Sciatic nerve (tissue), 2 donors: ENCODE measurements around the gene ARHGAP42. TPM values are rescaled to one million over a fixed set of nuclear protein-coding genes. Genes with fewer than 3 reads are reported as not detected.

Experiments used
- ATAC-seq: fragments of 200-7000 bp; cut with Tn5 transposase; one replicate; pipeline ENCODE4 v1.9.1; 2020; ENCODE audit warnings: mild to moderate bottlenecking, moderate library complexity
- DNase-seq: peaks from one replicate; pipeline ENCODE4 v3.0.0-alpha.2; 2020; ENCODE audit warnings: low spot score
- intact Hi-C: fragments of 100-400 bp; cut with DNase I; formaldehyde crosslinking; loops from one replicate; pipeline ENCODE4 v1.14.2; 2022
- total RNA-seq: library from RNA; stranded (reverse); fragmentation: NEBNext Ultra II Directional; extraction: Animal tissue kit (Norgen Biotek cat#: 25700); gene quantifications from one replicate; pipeline ENCODE4 v1.2.1, GENCODE V29; 2021
- donor health status: DM: no; HTN: no; CAD: no.
- donor health status: DM: no; HTN: no; CAD: no.

ARHGAP42 gene
- total RNA-seq, 1 donor from 2014 or later, result 120 TPM

DNA sequence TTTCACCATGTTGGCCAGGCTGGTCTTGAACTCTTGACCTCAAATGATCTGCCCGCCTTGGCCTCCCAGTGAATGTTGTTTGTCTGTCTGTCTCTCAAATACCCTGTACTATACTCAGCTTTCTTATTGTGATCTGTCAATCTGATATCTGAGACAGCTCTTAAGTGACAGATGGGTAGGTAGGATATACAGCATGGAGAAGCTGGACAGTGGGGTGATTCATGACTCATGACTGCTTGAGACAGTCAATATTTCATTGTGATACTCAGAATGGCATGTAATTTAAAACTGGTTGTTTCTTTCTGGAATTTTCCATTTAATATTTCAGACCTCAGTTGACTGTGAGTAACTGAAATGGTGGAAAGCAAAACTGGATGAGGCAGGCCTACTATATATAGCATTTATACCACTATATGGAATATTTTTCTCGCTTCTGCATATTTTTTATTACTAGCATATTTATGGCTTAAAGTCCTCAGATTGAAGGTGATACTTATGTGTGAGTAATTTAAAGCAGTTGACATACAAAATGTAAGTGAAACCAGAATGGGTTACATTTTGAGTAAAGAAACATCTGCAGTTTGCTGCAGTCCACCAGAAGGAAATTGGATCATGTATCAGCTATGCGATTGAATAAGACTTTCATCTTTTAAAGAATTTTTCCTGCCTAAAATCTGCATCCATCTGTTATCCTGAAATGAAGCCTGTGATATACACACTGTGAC lies 22.3 kb downstream of the ARHGAP42 start:
- intact Hi-C loops, result no loop called here
- ATAC-seq (no peak), DNase-seq (no peak)

- ATAC-seq, result no peak
- intact Hi-C loops, result no loop called here
- no peak for DNase-seq
Observed at GRCh38 chr11:100711984-100712383, 24.9 kb downstream of the ARHGAP42 start.

- intact Hi-C loops, result no loop called here
Observed at GRCh38 chr11:100712583-100712982, 25.5 kb downstream of the ARHGAP42 start.

GRCh38 chr11:100715165-100715761 lies 28.2 kb downstream of the ARHGAP42 start:
- intact Hi-C loops, result no loop called here
- ATAC-seq (peak; percentile 72), DNase-seq (no peak)

More at GRCh38 chr11:100712583-100712982, 25.5 kb downstream of the ARHGAP42 start:
- no peak for DNase-seq
- ATAC-seq, result no peak

DNA sequence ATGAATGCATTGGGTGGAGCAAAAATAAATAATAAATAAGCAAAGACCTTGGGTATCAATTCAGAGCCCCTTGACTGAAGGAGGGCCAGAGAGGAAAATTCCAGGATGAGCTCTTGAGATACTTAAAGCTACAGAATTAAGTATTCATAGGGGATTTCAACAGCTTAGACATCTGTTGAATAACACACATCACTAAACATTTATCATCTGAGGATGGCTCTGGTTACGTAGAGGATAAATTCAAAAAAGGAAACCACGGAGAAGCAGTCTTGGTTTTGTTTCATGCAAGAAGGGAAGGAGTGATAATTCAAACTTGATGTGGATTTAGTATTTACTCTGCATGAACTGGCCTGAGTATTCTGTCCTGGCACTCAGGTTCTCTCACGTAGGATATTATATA lies 29.8 kb downstream of the ARHGAP42 start:
- intact Hi-C loops, result no loop called here
- no peak for ATAC-seq
- no peak for DNase-seq

DNA sequence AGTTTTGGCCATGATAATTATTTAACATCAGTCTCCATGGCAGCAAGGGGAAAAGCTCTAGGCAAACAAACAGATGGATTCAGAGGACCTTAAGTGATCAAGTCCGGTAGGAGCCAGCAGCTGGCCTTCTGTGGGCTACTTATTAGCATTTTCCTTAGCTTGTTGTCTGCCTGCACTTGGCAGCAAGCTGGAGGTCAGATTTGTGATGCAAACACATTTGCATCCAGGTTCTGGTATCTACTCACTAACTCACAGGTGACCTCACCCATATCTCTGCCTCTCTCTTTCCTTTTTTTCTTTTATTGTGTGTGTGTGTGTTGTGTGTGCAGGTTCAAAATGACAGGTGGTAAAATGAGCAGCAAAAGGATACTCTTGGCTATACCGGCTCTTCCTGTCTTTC lies 32.3 kb downstream of the ARHGAP42 start:
- intact Hi-C loops, result no loop called here
- ATAC-seq (peak; percentile 64), DNase-seq (no peak)

- intact Hi-C loops, result no loop called here
- DNase-seq, result no peak
- peak; percentile 82 for ATAC-seq
Observed at GRCh38 chr11:100719809-100720221, 32.7 kb downstream of the ARHGAP42 start.

- intact Hi-C loops, result no loop called here
- ATAC-seq (peak; percentile 23), DNase-seq (no peak)
Observed at GRCh38 chr11:100726680-100727079, 39.6 kb downstream of the ARHGAP42 start.

GRCh38 chr11:100727410-100727809 lies 40.3 kb downstream of the ARHGAP42 start:
- intact Hi-C loops, result no loop called here
- peak; percentile 47 for ATAC-seq
- DNase-seq, result no peak

DNA sequence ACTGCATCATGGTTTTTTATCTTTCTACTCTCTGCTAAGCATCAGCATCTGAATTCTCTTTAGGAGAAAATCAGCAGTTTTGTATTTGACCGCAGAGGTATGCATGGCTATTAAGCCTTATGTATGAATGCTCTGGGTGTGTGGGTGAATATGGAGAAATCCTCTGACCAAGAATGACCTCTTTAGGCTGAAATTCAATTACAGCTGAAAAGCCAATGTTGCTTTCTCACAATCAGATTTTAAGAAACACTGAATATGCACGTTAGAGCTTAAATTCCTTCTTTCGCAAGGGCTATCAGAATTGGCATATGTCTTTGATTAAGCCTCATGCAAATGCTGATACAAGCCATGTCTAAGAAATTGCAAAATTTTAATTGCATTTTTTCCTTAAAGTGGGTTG lies 43.2 kb downstream of the ARHGAP42 start:
- DNase-seq, result no peak
- no peak for ATAC-seq
- intact Hi-C loops, result no loop called here

DNA sequence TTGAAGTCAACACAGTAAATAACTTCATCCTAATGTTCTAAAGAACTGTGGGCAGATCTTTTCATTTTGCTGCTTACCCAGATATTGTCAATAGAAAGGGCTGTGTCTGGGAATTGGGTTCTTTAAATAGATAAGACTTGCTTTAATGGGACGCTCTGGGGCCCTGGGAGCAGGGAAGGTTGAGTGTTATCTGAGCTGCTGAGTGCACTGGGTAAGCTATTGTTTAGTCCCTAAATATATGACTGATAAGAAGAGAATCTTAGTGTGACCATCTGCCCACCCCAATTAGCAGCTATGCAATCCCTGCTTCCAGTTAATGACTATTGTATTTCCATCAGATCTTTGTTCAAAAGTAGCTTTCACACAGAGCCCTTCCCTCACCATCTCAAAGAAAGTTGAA lies 44.4 kb downstream of the ARHGAP42 start:
- ATAC-seq (no peak), DNase-seq (no peak)
- intact Hi-C loops, result no loop called here

- no peak for DNase-seq
- no peak for ATAC-seq
- intact Hi-C loops, result no loop called here
Observed at GRCh38 chr11:100732949-100733348, 45.9 kb downstream of the ARHGAP42 start.

GRCh38 chr11:100734743-100735527 lies 47.8 kb downstream of the ARHGAP42 start:
- intact Hi-C loops, result no loop called here
- DNase-seq (no peak), ATAC-seq (no peak)

GRCh38 chr11:100735949-100736675 lies 49.0 kb downstream of the ARHGAP42 start:
- DNase-seq, result no peak
- ATAC-seq, result no peak
- intact Hi-C loops, result no loop called here

DNA sequence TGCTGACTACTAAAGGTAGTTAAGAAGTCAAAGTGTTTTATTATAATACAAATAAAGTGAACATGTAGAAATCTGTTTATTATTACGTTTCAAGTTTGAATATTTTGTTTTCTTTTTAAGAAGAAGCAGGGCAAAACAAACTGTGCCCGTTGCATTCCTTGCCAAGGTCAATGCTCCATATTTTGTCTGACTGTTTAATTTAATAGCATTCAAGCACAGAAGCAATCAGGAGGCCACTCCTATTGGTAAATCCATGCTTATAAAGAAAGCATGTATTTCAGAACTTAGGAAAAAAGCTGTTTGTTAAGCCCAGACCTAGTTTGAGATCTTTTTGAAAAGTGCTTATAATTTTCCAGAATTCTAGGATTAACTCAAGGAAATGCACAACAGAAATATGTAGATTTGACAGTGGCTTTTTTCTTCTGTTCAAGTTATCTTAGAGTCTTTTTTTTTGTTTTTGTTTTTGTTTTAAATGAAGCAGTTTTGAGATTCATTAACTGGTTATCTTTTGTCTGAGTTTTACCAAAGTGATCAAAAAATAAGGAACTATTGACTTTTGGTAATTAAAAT lies 51.7 kb downstream of the ARHGAP42 start:
- DNase-seq, result no peak
- intact Hi-C loops, result no loop called here
- no peak for ATAC-seq

- intact Hi-C loops, result no loop called here
- DNase-seq (no peak), ATAC-seq (peak; percentile 80)
Observed at GRCh38 chr11:100739666-100740065, 52.6 kb downstream of the ARHGAP42 start.

DNA sequence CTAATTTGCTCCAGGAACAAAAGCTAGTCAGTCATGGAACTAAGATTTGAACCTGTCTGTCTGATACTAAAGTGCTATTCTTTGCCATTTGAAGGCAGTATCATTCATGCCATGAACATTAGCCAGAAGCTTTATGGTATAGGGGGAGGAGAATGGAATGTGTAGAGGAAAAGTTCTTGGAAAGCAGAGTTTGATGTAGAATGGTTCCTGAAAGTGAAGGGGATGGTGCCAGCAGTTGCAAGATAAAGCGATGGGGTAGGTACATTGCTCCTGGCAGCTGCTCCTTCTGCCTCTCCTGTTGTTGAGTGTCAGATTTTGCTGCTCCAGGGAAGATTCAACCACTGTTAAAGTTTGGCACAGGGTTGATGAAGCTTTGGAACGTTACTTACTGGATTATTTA lies 53.4 kb downstream of the ARHGAP42 start:
- no peak for DNase-seq
- intact Hi-C loops, result no loop called here
- peak; percentile 25 for ATAC-seq

DNA sequence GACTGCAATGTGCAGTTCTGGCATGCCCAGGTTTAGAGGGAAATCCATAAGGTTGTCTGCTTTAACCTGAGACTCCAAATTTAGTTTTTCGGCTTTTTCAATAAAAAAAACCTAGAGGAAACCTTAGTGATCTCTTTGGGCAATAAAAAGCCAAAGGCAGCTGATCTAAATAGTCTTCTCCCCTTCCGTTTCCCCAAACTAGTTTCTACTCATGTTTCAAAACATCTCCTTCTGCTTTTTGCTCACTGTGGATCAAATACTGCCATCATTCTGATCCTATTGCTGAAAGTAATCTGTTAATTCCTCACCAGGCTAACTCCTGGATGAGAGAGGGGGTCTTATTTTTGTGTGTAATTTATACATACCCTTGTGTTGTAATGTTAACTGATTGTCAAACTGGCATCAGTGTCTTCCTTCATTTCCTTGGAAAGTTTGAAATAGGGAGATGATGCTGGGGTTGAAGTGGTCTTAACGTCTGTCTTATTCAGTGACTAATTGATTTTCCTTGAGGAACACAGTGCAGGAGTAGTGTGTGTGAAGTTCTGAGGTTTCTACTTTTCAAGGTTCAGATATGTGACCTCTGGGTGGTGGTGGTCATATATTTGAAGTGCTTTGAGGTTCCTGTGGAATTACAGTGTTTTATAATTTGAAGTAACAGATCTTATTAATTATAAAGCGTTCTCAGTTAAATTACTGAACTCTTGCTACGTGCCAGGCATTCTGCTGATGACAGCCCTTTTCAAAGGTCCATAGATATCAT lies 55.0 kb downstream of the ARHGAP42 start:
- intact Hi-C loops, result no loop called here
- DNase-seq, result no peak
- ATAC-seq, result no peak
